ENCODE measurements around the gene ZNF426.

Gene ZNF426

DNA sequence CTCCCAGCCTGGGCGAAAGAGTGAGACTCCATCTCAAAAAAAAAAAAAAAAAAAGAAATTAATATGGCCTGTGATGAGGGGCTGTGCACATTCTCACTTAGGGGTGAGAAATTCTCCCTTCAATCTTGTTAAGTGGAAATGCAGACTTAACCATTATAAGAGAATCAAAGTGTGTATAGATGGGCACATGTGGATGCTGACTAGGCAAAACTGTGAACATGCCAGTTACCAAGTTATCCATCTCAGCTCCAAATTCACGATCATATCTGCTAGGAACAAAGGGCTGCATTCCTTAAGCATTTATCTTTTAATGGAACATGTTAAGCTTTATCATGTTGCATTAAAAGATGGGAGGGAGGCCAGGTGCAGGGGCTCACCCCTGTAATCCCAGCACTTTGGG is 44.3 kb downstream of the ZNF426 start:
- DNase-seq, result no peak

DNA sequence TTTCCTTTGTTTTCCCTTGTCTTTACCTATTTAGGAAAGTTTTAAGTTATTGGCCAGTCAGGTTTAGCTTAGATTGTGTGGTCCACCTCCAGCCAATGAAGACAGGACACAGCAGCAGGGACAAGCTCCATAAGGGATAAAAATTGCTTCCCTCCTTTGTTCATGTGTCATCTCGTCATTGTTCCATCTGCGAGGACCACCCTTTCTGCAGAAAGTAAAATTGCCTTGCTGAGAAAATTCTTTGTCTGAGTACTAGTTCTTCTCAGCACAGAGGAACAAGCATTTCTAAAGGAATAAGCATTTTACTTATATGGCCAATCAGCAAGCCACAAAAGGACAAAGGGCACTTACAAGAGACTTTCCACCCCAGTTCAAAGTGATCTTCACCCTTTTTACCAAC is 51.4 kb downstream of the ZNF426 start:
- no peak for DNase-seq

DNA sequence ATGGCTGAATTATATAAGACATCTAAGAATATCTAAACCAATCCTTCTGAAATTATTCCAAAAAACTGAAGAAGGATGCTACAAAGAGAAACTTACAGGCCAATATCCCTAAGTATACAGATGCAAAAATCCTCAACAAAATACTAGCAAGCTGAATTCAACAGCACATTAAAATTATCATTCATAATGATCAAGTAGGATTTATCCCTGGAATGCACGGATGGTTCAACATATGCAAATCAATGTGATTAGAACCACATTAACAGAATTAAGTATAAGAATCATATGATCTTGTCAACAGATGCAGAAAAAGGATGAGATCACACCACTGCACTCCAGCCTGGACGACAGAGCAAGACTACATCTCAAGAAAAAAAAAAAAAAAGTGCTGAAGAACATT is 53.3 kb downstream of the ZNF426 start:
- DNase-seq, result no peak

DNA sequence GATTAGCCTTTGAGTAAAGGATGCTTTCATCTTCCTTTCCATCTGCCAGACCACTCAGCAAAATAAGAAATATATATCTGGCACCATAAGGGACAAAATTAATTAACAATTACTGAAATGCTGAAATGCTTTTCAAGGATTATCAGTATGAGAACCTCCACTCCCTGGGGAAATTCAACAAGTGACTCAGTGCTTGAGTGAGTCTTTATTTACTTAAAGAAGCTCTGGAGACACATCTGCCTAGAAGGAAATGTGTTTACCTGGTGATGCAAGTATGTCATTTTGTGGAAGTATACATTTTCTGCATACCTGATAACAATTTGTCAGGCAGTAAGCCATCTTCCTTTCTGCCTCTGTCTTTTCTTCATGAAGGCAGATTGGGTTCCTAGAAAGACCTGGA is 63.5 kb downstream of the ZNF426 start:
- no peak for DNase-seq
